Measurements from ENCODE around the gene RWDD1. TPM values are rescaled to one million over a fixed set of nuclear protein-coding genes. Genes with fewer than 3 reads are reported as not detected.

The RWDD1 gene
- total and polyA plus RNA-seq, 2 of the 13 experiments (the other 11 are each of a cell fraction or from before 2014, with no cell fraction given) = 27.4 to 67.1 TPM

- Histone ChIP-seq H3K36me3 (replicated peaks in 1 of 2; ENCODE audit: control insufficient read depth in 1 of 2, insufficient read depth in 2 of 2, low read length in 2 of 2) (peaks cover 0 to 1% of the 10 kb centered on the region in 2 experiments; a peak in 3 of 5 replicates), H3K4me3 (replicated peaks in 1 of 3; ENCODE audit: insufficient read depth in 1 of 3, low read depth in 2 of 3, low read length in 3 of 3) (no peak overlapping the region), H3K79me2 (ENCODE audit: insufficient read depth, low read length) (peaks cover 63% of the 10 kb centered on the region), H4K20me1 (ENCODE audit: insufficient read depth, low read length) (no peaks in the 10 kb centered on the region), H3K9ac (ENCODE audit: insufficient read depth, low read depth, low read length) (no peak overlapping the region), H2AFZ (ENCODE audit: low read length) (no peak overlapping the region), H3K27me3 (ENCODE audit: control insufficient read depth in 1 of 2, insufficient read depth in 2 of 2, low read length in 2 of 2) (no peaks in the 10 kb centered on the region; a peak in 1 of 5 replicates), H3K4me1 (ENCODE audit: insufficient read depth, low read length) (peaks cover 27% of the 10 kb centered on the region), H3K4me2 (ENCODE audit: low read depth, low read length) (no peak overlapping the region), H3K9me3 (ENCODE audit: low read length) (no peaks in the 10 kb centered on the region), H3K27ac (ENCODE audit: extremely low read length, insufficient read depth, low read length) (no peak overlapping the region)
- 97% methylated on average over 2 of the region's 2 CpGs for WGBS (ENCODE audit: low lambda C conversion rate)
- intact Hi-C loops (cut with micrococcal nuclease; ENCODE audit: unreplicated experiment) = no loop called here
- DNase-seq (ENCODE audit: low spot score) (no peak), ATAC-seq (no peak), FAIRE-seq (no peak)
- POLR2A ChIA-PET = no interaction called here
- no TSS peak for BruUV-seq (replicated peaks)
- CTCF ChIA-PET (ENCODE audit: low intra/inter-chr PET ratio, low total read pairs) = no interaction called here
- no peak for TF ChIP-seq E2F5 (CRISPR knock-in tag; conservative IDR thresholded peaks at IDR 0.05)
- TF ChIP-seq NR3C1 (CRISPR knock-in tag; IDR thresholded peaks at IDR 0.05) = no peak
- TF ChIP-seq ZNF24 (IDR thresholded peaks at IDR 0.05) = no peak
- TF ChIP-seq NR0B2 (CRISPR knock-in tag; IDR thresholded peaks at IDR 0.05) = no peak
- TF ChIP-seq ZNF432 (CRISPR knock-in tag; IDR thresholded peaks at IDR 0.05; ENCODE audit: borderline replicate concordance) = no peak
- TF ChIP-seq MNT (IDR thresholded peaks at IDR 0.05) = no peak
- no peak for TF ChIP-seq NFIB (CRISPR knock-in tag; IDR thresholded peaks at IDR 0.05; ENCODE audit: borderline replicate concordance)
- no peak for TF ChIP-seq HNRNPK (IDR thresholded peaks at IDR 0.05; ENCODE audit: low read depth, low read length, poor library complexity, severe bottlenecking)
- no peak for TF ChIP-seq HBP1 (CRISPR knock-in tag; IDR thresholded peaks at IDR 0.05; ENCODE audit: low read depth)
- no peak for TF ChIP-seq RBM22 (optimal IDR thresholded peaks at IDR 0.05; ENCODE audit: low read length)
- no peak for TF ChIP-seq ZNF101 (CRISPR knock-in tag; IDR thresholded peaks at IDR 0.05; ENCODE audit: borderline replicate concordance, low read depth)
- no peak for TF ChIP-seq ZNF800 (CRISPR knock-in tag; IDR thresholded peaks at IDR 0.05)
- TF ChIP-seq ZNF790 (CRISPR knock-in tag; IDR thresholded peaks at IDR 0.05; ENCODE audit: borderline replicate concordance) = no peak
- TF ChIP-seq ZSCAN31 (CRISPR knock-in tag; IDR thresholded peaks at IDR 0.05; ENCODE audit: low read depth) = no peak
- TF ChIP-seq, protein P1, sequence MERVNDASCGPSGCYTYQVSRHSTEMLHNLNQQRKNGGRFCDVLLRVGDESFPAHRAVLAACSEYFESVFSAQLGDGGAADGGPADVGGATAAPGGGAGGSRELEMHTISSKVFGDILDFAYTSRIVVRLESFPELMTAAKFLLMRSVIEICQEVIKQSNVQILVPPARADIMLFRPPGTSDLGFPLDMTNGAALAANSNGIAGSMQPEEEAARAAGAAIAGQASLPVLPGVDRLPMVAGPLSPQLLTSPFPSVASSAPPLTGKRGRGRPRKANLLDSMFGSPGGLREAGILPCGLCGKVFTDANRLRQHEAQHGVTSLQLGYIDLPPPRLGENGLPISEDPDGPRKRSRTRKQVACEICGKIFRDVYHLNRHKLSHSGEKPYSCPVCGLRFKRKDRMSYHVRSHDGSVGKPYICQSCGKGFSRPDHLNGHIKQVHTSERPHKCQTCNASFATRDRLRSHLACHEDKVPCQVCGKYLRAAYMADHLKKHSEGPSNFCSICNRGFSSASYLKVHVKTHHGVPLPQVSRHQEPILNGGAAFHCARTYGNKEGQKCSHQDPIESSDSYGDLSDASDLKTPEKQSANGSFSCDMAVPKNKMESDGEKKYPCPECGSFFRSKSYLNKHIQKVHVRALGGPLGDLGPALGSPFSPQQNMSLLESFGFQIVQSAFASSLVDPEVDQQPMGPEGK (CRISPR knock-in tag; IDR thresholded peaks at IDR 0.05) = no peak
- TF ChIP-seq GATAD2A (CRISPR knock-in tag; IDR thresholded peaks at IDR 0.05) = no peak
- no peak for TF ChIP-seq ELF3 (CRISPR knock-in tag; IDR thresholded peaks at IDR 0.05)
- in situ Hi-C loops (cut with HindIII; ENCODE audit: extremely low pct_ligation_motif_present, low pct_unique_long_range_greater_than_20kb) = no loop called here
Measured at GRCh38 chr6:116575227-116575626, 3.9 kb downstream of the RWDD1 start.

Measured in HepG2 (cell line).